Mucosa of descending colon (tissue), 3 donors: ENCODE results near the gene RAB7A. TPM values are rescaled to one million over a fixed set of nuclear protein-coding genes. Genes with fewer than 3 reads are reported as not detected.

Experiments used
- ATAC-seq: fragments of 200-7000 bp; cut with Tn5 transposase; one replicate; pipeline ENCODE4 v1.9.1; 2020; ENCODE audit warnings: mild to moderate bottlenecking, moderate library complexity
- DNase-seq, 3 donors: peaks; one replicate each; pipeline ENCODE4 v3.0.0-alpha.2; 2020
- H3K36me3 ChIP-seq: fragments of 200-600 bp; one replicate; pipeline ENCODE4 v1.8.0; 2021; ENCODE audit warnings: low read depth, mild to moderate bottlenecking
- H3K4me1 ChIP-seq: fragments of 200-600 bp; one replicate; pipeline ENCODE4 v1.8.0; 2021; ENCODE audit warnings: low read depth, mild to moderate bottlenecking
- H3K4me3 ChIP-seq: fragments of 200-600 bp; one replicate; pipeline ENCODE4 v1.8.0; 2021; ENCODE audit warnings: mild to moderate bottlenecking
- H3K9me3 ChIP-seq: fragments of 200-600 bp; one replicate; pipeline ENCODE4 v1.8.0; 2021; ENCODE audit warnings: mild to moderate bottlenecking
- CTCF ChIP-seq: fragments of 200-600 bp; IDR thresholded peaks from one replicate; pipeline ENCODE4 v1.8.0; 2022; ENCODE audit warnings: antibody characterized with exemption, mild to moderate bottlenecking
- intact Hi-C, 2 donors: fragments of 100-400 bp; cut with DNase I in 1 of 2; cut with micrococcal nuclease in 1 of 2; formaldehyde crosslinking; loops; one replicate each; pipeline versions ENCODE4 v1.11.0 to v1.11.1; 2022; cut with DNase I, micrococcal nuclease
- total RNA-seq, 3 donors: library from RNA; stranded (reverse); fragmentation: NEBNext Ultra II Directional in 2 of 3; extraction: Animal tissue kit (Norgen Biotek cat#: 25700) in 2 of 3; gene quantifications; one replicate each; pipeline versions ENCODE4 v1.2.1 to v1.2.4, GENCODE V29; 2021 to 2023
- donor health status: DM: no; HTN: no; CAD: no; lungs with moderate emphysema.
- donor health status: DM: no; HTN: no; CAD: no.
- donor health status: DM: no; HTN: yes; CAD: no.

Gene RAB7A
- total RNA-seq, 3 donors from 2014 or later: 237 to 302 (median 265) TPM

DNA sequence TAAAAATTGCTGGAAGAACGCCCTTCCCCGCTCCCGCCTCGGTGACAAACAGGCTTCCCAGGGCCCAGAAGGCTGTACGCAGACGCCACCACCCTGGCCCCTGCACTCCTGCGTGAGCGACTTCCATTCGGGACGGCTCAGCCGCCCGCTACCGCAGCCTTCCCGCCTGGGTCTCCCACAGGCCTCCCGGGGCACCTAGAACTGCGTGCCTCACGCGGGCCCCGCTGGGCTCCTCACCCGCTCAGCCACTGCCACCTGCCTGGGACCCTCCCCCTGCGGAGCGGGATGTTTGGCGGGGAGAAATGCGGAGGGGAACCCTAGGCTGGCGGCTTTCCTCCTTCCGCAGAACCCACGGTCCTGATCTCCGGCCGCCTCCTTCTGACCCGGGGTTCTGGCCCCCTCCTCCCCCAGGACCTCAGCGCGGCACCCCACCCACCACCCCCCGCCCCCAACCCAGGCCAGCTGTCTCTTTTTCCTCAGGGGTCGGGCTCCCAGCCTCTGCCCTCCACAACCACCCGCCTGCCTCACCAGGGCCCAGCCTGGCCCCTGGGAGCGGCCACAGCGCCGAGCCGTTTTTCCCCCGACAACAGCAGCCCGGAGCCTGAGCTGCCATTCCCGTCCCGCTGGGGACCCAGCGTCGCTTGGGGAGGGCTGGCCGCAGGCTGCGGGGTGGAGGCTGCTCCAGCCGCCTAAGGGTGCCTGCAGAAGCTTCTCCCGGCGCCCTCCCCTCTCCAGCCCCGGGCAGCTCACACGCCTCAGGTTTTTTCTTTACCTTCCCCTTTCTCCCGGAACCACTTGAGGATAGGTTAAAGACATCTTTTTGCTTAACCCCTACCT lies 27.6 kb upstream of the RAB7A start:
- TF ChIP-seq CTCF: no peak
- no peaks in the 10 kb centered on the region for H3K36me3 ChIP-seq
- DNase-seq (peak; percentile 42 to 68 (median 60)), ATAC-seq (peak; percentile 81)
- H3K9me3 ChIP-seq: no peaks in the 10 kb centered on the region
- intact Hi-C loops: no loop called here
- peak overlapping the region; percentile 3 for H3K4me3 ChIP-seq
- peaks cover 4% of the 10 kb centered on the region for H3K4me1 ChIP-seq

GRCh38 chr3:128701342-128702212 lies 24.4 kb upstream of the RAB7A start:
- no peaks in the 10 kb centered on the region for H3K9me3 ChIP-seq
- intact Hi-C loops: no loop called here
- ATAC-seq (no peak), DNase-seq (no peak)
- H3K4me3 ChIP-seq: no peak overlapping the region
- peaks cover 4% of the 10 kb centered on the region for H3K4me1 ChIP-seq
- TF ChIP-seq CTCF: no peak
- no peaks in the 10 kb centered on the region for H3K36me3 ChIP-seq

GRCh38 chr3:128702391-128702790 lies 23.6 kb upstream of the RAB7A start:
- ATAC-seq (no peak), DNase-seq (no peak)
- no peaks in the 10 kb centered on the region for H3K9me3 ChIP-seq
- no peak overlapping the region for H3K4me3 ChIP-seq
- peaks cover 4% of the 10 kb centered on the region for H3K4me1 ChIP-seq
- intact Hi-C loops: no loop called here
- no peaks in the 10 kb centered on the region for H3K36me3 ChIP-seq
- no peak for TF ChIP-seq CTCF

DNA sequence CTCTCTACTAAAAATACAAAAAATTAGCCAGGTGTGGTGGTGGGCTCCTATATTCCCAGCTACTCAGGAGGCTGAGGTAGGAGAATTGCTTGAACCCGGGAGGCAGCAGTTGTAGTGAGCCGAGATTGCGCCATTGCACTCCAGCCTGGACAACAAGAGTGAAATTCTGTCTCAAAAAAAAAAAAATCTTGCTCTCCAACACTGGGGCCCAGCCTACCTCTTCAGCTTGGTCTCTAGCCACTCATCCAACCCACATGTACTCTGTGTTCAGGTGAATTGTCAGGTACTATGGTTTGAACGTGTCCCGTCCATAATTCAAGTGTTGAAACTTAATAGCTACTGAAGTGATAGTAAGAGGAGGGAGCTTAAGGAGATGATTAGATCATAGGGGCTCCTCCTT lies 22.4 kb upstream of the RAB7A start:
- no peaks in the 10 kb centered on the region for H3K9me3 ChIP-seq
- TF ChIP-seq CTCF: no peak
- intact Hi-C loops: no loop called here
- no peak for DNase-seq
- no peak overlapping the region for H3K4me3 ChIP-seq
- H3K4me1 ChIP-seq: no peaks in the 10 kb centered on the region
- no peak for ATAC-seq
- H3K36me3 ChIP-seq: no peaks in the 10 kb centered on the region

- no peaks in the 10 kb centered on the region for H3K36me3 ChIP-seq
- no peak for DNase-seq
- TF ChIP-seq CTCF: no peak
- intact Hi-C loops: no loop called here
- no peaks in the 10 kb centered on the region for H3K9me3 ChIP-seq
- no peak overlapping the region for H3K4me3 ChIP-seq
- no peaks in the 10 kb centered on the region for H3K4me1 ChIP-seq
- ATAC-seq: no peak
These were observed 19.8 kb upstream of the RAB7A start for GRCh38 chr3:128706086-128706615.
